Lung (tissue), 12 donors: ENCODE results near the gene RBP5. TPM values are rescaled to one million over a fixed set of nuclear protein-coding genes. Genes with fewer than 3 reads are reported as not detected.

Source experiments
- ATAC-seq: fragments of 200-7000 bp; cut with Tn5 transposase; one replicate; pipeline ENCODE4 v1.9.1; 2020; ENCODE audit warnings: moderate number of reproducible peaks; ENCODE audit not compliant: insufficient read depth, low FRiP score
- DNase-seq, 3 donors: peaks; one replicate each; pipeline ENCODE4 v3.0.0-alpha.2; 2013 to 2017
- H3K27ac ChIP-seq, 2 donors: one replicate each; pipeline ENCODE4 v1.5.1; 2013; ENCODE audit warnings: mild to moderate bottlenecking in 2 of 2, moderate library complexity in 2 of 2, control low read depth in 1 of 2, inconsistent platforms in 1 of 2, low read depth in 1 of 2, low read length in 1 of 2
- H3K27me3 ChIP-seq, 3 donors: one replicate each; pipeline ENCODE4 v1.5.1; 2013; ENCODE audit warnings: low read length in 2 of 3; ENCODE audit not compliant: control insufficient read depth in 3 of 3, insufficient read depth in 3 of 3
- H3K36me3 ChIP-seq, 4 donors: one replicate each; pipeline ENCODE4 v1.5.1; 2013; ENCODE audit warnings: low read length in 4 of 4, mild to moderate bottlenecking in 1 of 4, moderate library complexity in 1 of 4; ENCODE audit not compliant: control insufficient read depth in 4 of 4, insufficient read depth in 4 of 4
- H3K4me1 ChIP-seq, 5 donors: one replicate each; pipeline ENCODE4 v1.5.1; 2013; ENCODE audit warnings: low read length in 5 of 5, mild to moderate bottlenecking in 2 of 5, moderate library complexity in 1 of 5; ENCODE audit not compliant: control insufficient read depth in 5 of 5, insufficient read depth in 5 of 5
- H3K4me3 ChIP-seq: one replicate; pipeline ENCODE4 v1.5.1; 2013; ENCODE audit warnings: mild to moderate bottlenecking, control low read depth, moderate library complexity
- H3K9ac ChIP-seq, 2 donors: one replicate each; pipeline ENCODE4 v1.5.1; 2013; ENCODE audit warnings: low read length in 2 of 2, control low read depth in 1 of 2; ENCODE audit not compliant: insufficient read depth in 1 of 2
- H3K9me3 ChIP-seq, 4 donors: one replicate each; pipeline ENCODE4 v1.5.1; 2013; ENCODE audit warnings: low read length in 3 of 4, mild to moderate bottlenecking in 1 of 4, moderate library complexity in 1 of 4; ENCODE audit not compliant: control insufficient read depth in 4 of 4, insufficient read depth in 3 of 4
- CTCF ChIP-seq: IDR thresholded peaks from 2 replicates; pipeline ENCODE4 v1.5.1; 2012; ENCODE audit warnings: mild to moderate bottlenecking; ENCODE audit errors: control extremely low read depth, extremely low read depth
- WGBS, 2 donors: extraction: QIAGEN DNeasy Blood & Tissue Kit; methylation state at CpG; one replicate each; pipeline ENCODE4 v1.1.7; 2013; 5-methylcytosine and 5-hydroxymethylcytosine counted together
- polyA plus RNA-seq, 2 donors: library from polyadenylated mRNA; stranded (reverse); fragments of 200-250 nt; gene quantifications; one replicate each; pipeline ENCODE4 v1.2.1, GENCODE V29; 2013
- total RNA-seq, 2 donors: library from RNA; depleted of rRNA in 1 of 2; stranded (reverse); fragments of >200 nt in 1 of 2; gene quantifications; one replicate each; pipeline ENCODE4 v1.2.1, GENCODE V29; 2014 to 2021
- donor health status: control.
- donor health status: control.
- donor health status: Bipolar disorder and iron deficiency.
- donor health status: healthy.
- donor health status: DM: yes; HTN: yes; CAD: no.

RBP5 gene
- total and polyA plus RNA-seq, 4 donors: 1.9 to 3.3 (median 2.4) TPM

GRCh38 chr12:7113389-7113871 lies 15.3 kb downstream of the RBP5 start:
- WGBS, 2 donors: 51 to 63% methylated on average over 5 of the region's 5 CpGs
- ATAC-seq (no peak), DNase-seq (peak in 2 of 3 donors; percentile 62 to 65)
- no peaks in the 10 kb centered on the region for H3K9me3 ChIP-seq
- H3K4me3 ChIP-seq: no peak overlapping the region
- H3K27ac ChIP-seq: no peak overlapping the region
- H3K9ac ChIP-seq: no peak overlapping the region
- H3K27me3 ChIP-seq: no peaks in the 10 kb centered on the region
- H3K36me3 ChIP-seq: peaks cover 0 to 2% (median 0%) of the 10 kb centered on the region in 4 donors
- TF ChIP-seq CTCF: peak; percentile 80
- peaks cover 0 to 8% (median 4%) of the 10 kb centered on the region in 5 donors for H3K4me1 ChIP-seq

GRCh38 chr12:7112041-7112440 lies 16.6 kb downstream of the RBP5 start:
- no peak for TF ChIP-seq CTCF
- ATAC-seq (no peak), DNase-seq (peak in 2 of 3 donors; percentile 48 to 50)
- H3K4me3 ChIP-seq: no peak overlapping the region
- H3K27ac ChIP-seq: no peak overlapping the region
- WGBS, 2 donors: 83 to 93% methylated on average over 4 of the region's 4 CpGs
- peaks cover 0 to 2% (median 0%) of the 10 kb centered on the region in 4 donors for H3K36me3 ChIP-seq
- no peaks in the 10 kb centered on the region for H3K27me3 ChIP-seq
- H3K9me3 ChIP-seq: no peaks in the 10 kb centered on the region
- H3K4me1 ChIP-seq: peaks cover 0 to 12% (median 5%) of the 10 kb centered on the region in 5 donors
- no peak overlapping the region for H3K9ac ChIP-seq

GRCh38 chr12:7110661-7111060 lies 18.0 kb downstream of the RBP5 start:
- H3K36me3 ChIP-seq: no peaks in the 10 kb centered on the region
- peaks cover 0 to 12% (median 5%) of the 10 kb centered on the region in 5 donors for H3K4me1 ChIP-seq
- no peak for TF ChIP-seq CTCF
- H3K9me3 ChIP-seq: no peaks in the 10 kb centered on the region
- ATAC-seq: no peak
- H3K4me3 ChIP-seq: no peak overlapping the region
- no peak overlapping the region for H3K27ac ChIP-seq
- DNase-seq: no peak
- no peaks in the 10 kb centered on the region for H3K27me3 ChIP-seq
- no peak overlapping the region for H3K9ac ChIP-seq
- WGBS, 2 donors: 94% methylated on average over 5 of the region's 5 CpGs

GRCh38 chr12:7109572-7109920 lies 19.1 kb downstream of the RBP5 start:
- H3K4me3 ChIP-seq: no peak overlapping the region
- ATAC-seq (no peak), DNase-seq (no peak)
- TF ChIP-seq CTCF: no peak
- no peaks in the 10 kb centered on the region for H3K36me3 ChIP-seq
- peaks cover 0 to 12% (median 5%) of the 10 kb centered on the region in 5 donors for H3K4me1 ChIP-seq
- peak overlapping the region in 1 of 2 donors; percentile 52 for H3K27ac ChIP-seq
- no peaks in the 10 kb centered on the region for H3K9me3 ChIP-seq
- H3K27me3 ChIP-seq: no peaks in the 10 kb centered on the region
- 61 to 70% methylated on average over 5 of the region's 5 CpGs for WGBS, 2 donors
- H3K9ac ChIP-seq: peak overlapping the region in 1 of 2 donors; percentile 52
